COR-L47 (cell line): Measurements from ENCODE around the gene APOBEC3C.
"Not testable (repeated sequence)": the region's sequence is repeated elsewhere in the genome, so short reads cannot be mapped to it uniquely, and the experiment has no call there.

Experiments used
- DNase-seq: peaks from one replicate; lab custom pipeline; 2025; lab: John Stamatoyannopoulos, UW

APOBEC3C gene

GRCh38 chr22:39021552-39022250, 7.6 kb downstream of the APOBEC3C start:
- no peak for DNase-seq

DNA sequence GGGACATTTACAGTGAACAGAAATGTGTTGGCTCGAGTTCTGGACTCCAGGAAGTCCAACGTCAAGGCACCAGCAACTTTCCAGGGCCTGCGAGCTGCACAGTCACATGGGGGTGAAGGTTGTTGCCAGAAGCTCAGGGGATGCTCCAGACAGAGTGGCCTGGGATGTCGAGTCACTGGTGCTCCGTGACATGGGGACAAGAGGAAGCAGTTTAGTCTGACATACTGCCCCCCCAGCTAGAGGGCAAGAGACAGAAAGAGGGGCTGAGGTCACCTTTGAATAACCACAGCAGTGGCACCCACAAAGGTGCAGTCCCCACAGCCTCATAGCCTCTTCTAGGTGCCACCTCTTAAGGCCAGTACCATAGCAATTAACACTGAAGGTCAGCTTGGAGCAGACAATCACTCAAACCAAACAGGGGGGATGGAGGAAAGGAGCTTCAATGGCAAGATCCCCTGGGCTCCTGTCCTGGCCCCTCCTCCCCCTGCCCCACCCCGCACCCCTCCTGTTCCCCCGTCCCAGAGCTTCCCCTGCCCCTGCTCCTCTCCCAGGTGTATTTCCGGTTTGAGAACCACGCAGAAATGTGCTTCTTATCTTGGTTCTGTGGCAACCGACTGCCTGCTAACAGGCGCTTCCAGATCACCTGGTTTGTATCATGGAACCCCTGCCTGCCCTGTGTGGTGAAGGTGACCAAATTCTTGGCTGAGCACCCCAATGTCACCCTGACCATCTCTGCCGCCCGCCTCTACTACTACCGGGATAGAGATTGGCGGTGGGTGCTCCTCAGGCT, 10.7 kb downstream of the APOBEC3C start:
- DNase-seq: no peak

GRCh38 chr22:39026509-39027150, 12.6 kb downstream of the APOBEC3C start:
- DNase-seq: no peak

GRCh38 chr22:39027717-39028116, 13.7 kb downstream of the APOBEC3C start:
- DNase-seq: no peak

DNA sequence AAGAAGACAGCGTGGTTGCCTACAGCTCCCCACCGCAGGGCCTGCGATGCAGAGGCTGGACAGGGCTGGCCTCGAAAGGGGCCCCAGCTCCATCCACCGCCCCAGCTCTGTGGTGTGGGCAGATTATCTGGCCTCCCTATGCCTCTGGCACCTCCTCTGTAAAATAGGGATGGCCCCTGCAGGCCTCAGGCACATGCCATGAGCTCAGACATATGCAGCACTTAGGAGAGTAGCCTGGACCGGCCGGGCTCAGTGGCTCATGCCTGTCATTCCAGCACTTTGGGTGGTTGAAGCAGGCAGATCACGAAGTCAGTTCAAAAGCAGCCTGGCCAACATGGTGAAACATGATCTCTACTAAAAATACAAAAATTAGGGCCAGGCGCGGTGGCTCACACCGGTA, 14.2 kb downstream of the APOBEC3C start:
- DNase-seq: no peak

GRCh38 chr22:39029227-39029626, 15.2 kb downstream of the APOBEC3C start:
- no peak for DNase-seq

DNA sequence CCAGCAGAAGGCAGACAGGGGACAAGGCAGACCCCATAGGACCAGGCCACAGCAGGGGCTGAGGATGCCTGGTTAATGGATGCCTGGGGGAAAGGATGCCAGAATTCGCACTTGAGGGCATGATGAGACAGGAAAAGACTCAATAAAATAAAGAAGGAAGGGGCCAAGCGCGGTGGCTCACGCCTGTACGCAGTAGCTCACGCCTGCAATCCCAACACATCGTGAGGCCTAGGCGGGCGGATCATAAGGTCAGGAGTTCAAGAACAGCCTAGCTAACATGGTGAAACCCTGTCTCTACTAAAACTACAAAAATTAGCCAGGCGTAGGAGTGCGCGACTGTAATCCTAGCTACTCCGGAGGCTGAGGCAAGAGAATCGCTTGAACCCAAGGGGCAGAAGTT, 16.6 kb downstream of the APOBEC3C start:
- DNase-seq: no peak

- not testable (repeated sequence) for DNase-seq
Observed at GRCh38 chr22:39031434-39032295, 17.6 kb downstream of the APOBEC3C start.

GRCh38 chr22:39037071-39037470, 23.0 kb downstream of the APOBEC3C start:
- not testable (repeated sequence) for DNase-seq

GRCh38 chr22:39039306-39040126, 25.5 kb downstream of the APOBEC3C start:
- DNase-seq: no peak

GRCh38 chr22:39040155-39040537, 26.1 kb downstream of the APOBEC3C start:
- not testable (repeated sequence) for DNase-seq

- DNase-seq: not testable (repeated sequence)
Observed at GRCh38 chr22:39040538-39041296, 26.7 kb downstream of the APOBEC3C start, which contains the start of gene APOBEC3F. TSS of gene APOBEC3F (plus strand) at chr22:39040864. CDS start at chr22:39040961, 97 bp downstream.

GRCh38 chr22:39041908-39042307, 27.9 kb downstream of the APOBEC3C start:
- no peak for DNase-seq

DNA sequence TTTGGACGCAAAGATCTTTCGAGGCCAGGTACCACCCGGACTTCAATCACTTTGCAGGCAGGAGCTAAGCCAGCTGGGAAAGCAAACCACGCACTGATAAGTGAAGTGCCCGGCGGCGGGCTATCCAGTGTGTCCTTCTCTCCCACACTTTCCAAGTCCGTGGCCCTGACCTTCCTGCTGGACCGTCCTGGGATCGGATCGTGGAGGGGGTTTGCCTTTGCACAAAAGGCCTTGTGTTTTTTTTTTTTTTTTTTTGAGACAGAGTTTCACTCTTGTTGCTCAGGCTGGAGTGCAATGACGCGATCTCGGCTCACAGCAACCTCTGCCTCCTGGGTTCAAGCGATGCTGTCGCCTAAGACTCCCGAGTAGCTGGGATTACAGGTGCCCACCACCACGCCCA, 29.0 kb downstream of the APOBEC3C start:
- DNase-seq: not testable (repeated sequence)

GRCh38 chr22:39045136-39045535, 31.1 kb downstream of the APOBEC3C start:
- DNase-seq: not testable (repeated sequence)

DNA sequence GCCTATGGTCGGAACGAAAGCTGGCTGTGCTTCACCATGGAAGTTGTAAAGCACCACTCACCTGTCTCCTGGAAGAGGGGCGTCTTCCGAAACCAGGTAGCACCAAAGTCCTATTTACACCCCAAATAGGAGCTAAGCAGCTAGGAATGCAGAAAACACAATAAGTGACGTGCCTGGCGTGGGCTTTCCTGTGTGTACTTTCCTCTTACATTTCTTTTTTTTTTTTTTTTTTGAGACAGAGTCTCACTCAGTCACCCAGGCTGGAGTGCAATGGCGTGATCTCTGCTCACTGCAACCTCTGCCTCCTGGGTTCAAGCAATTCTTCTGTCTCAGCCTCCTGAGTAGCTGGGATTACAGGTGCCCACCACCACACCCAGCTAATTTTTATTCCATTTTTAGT, 35.4 kb downstream of the APOBEC3C start:
- DNase-seq: not testable (repeated sequence)

DNA sequence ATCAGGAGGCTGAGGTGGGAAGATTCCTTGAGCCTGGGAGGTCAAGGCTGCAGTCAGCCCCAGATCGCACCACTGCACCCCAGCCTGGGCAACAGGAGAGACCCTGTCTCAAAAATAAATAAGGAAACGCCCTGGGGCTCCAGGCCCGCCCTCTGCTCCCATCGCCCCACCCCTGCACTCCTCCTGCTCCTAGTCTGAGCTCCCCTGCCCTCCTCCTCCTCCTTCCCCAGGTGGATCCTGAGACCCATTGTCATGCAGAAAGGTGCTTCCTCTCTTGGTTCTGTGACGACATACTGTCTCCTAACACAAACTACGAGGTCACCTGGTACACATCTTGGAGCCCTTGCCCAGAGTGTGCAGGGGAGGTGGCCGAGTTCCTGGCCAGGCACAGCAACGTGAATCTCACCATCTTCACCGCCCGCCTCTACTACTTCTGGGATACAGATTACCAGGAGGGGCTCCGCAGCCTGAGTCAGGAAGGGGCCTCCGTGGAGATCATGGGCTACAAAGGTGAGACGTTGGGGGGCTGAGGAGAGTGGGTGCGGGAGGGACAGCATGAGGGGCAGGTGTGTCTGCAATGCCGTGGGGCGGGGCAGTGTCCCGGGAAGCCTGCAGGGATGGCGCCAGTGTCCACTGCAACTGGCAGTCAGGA, 37.9 kb downstream of the APOBEC3C start:
- not testable (repeated sequence) for DNase-seq

- DNase-seq: no peak
Observed at GRCh38 chr22:39055658-39056057, 41.6 kb downstream of the APOBEC3C start.

GRCh38 chr22:39061290-39061689, 47.2 kb downstream of the APOBEC3C start:
- not testable (repeated sequence) for DNase-seq

GRCh38 chr22:39061951-39062350, 47.9 kb downstream of the APOBEC3C start:
- DNase-seq: not testable (repeated sequence)
